NCI-H146 (cell line): Measurements from ENCODE around the gene KLHL40.

ENCODE experiments used
- DNase-seq: peaks from one replicate; lab custom pipeline; 2025; lab: John Stamatoyannopoulos, UW

Gene KLHL40, protein sequence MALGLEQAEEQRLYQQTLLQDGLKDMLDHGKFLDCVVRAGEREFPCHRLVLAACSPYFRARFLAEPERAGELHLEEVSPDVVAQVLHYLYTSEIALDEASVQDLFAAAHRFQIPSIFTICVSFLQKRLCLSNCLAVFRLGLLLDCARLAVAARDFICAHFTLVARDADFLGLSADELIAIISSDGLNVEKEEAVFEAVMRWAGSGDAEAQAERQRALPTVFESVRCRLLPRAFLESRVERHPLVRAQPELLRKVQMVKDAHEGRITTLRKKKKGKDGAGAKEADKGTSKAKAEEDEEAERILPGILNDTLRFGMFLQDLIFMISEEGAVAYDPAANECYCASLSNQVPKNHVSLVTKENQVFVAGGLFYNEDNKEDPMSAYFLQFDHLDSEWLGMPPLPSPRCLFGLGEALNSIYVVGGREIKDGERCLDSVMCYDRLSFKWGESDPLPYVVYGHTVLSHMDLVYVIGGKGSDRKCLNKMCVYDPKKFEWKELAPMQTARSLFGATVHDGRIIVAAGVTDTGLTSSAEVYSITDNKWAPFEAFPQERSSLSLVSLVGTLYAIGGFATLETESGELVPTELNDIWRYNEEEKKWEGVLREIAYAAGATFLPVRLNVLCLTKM

DNA sequence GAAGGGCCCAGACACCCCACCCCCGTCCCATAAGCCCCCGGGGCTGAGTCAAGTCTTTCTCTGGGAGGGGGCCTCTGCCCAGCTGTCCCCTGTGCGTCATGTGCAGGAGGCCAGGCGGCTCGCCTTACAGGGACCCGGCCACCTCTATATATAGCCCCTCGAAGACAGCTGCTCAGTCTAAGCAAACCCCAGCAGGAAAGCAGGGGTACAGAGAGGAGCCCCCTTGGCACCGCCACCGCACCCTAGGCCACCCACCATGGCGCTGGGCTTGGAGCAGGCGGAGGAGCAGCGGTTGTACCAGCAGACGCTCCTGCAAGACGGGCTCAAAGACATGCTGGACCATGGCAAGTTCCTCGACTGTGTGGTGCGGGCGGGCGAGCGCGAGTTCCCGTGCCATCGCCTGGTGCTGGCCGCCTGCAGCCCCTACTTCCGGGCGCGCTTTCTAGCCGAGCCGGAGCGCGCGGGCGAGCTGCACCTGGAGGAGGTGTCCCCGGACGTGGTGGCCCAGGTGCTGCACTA is at the start of gene KLHL40:
Gene KLHL40, plus strand, starts transcription at position 175 of the 519 bp plus-strand sequence. Its CDS starts 82 bp downstream, at position 257.
- DNase-seq, result no peak

DNA sequence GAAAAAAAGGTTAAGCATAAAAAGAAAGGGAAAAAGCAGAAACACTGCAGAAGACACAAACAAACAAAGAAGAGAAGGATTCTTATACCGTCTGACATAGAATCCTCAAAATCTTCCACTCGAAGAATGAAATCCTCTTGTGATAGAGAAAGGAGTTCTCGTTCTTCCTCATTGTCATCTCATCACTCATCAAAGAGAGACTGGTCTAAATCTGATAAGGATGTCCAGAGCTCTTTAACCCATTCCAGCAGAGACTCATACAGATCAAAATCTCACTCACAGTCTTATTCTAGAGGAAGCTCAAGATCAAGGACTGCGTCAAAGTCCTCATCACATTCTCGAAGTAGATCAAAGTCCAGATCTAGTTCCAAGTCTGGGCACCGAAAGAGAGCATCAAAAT is 48.3 kb upstream of the KLHL40 start:
- DNase-seq, result no peak

DNA sequence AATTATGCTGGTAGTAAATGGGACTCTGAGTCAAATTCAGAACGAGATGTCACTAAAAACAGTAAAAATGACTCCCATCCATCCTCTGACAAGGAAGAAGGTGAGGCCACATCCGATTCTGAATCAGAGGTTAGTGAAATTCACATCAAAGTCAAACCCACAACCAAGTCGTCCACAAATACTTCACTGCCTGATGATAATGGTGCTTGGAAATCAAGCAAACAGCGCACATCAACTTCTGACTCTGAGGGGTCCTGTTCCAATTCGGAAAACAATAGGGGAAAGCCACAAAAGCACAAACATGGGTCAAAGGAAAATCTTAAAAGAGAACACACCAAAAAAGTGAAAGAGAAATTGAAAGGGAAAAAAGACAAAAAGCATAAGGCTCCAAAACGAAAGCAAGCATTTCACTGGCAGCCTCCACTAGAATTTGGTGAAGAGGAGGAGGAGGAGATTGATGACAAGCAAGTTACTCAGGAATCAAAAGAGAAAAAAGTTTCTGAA is 46.9 kb upstream of the KLHL40 start:
- no peak for DNase-seq

DNA sequence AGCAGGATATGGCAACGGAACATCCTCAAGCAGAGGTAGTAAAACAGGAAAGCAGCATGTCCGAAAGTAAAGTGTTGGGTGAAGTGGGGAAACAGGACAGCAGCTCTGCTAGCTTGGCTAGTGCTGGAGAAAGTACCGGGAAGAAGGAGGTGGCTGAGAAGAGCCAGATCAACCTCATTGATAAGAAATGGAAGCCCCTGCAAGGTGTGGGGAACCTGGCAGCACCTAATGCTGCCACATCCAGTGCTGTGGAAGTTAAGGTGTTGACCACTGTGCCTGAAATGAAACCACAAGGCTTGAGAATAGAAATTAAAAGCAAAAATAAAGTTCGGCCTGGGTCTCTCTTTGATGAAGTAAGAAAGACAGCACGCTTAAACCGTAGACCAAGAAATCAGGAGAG is 46.1 kb upstream of the KLHL40 start:
- no peak for DNase-seq

DNA sequence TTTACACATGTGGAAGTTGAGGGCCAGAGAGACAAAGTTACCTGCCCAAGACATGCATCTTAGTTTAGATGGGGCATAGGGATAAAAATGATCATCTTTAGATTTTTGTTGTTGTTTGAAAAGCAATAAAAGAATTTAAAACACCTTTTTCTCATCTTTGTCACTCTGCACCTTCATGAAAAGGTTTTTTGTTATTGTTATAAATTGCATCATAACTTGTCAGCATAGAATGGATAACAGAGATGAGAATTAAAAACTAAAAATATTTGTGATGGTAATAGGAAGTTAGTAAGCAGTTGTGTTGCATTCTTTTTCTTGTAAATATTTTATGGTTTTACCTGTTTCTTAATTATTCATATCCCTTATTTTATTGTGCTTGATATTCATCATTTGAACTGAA is 45.2 kb upstream of the KLHL40 start:
- no peak for DNase-seq

DNA sequence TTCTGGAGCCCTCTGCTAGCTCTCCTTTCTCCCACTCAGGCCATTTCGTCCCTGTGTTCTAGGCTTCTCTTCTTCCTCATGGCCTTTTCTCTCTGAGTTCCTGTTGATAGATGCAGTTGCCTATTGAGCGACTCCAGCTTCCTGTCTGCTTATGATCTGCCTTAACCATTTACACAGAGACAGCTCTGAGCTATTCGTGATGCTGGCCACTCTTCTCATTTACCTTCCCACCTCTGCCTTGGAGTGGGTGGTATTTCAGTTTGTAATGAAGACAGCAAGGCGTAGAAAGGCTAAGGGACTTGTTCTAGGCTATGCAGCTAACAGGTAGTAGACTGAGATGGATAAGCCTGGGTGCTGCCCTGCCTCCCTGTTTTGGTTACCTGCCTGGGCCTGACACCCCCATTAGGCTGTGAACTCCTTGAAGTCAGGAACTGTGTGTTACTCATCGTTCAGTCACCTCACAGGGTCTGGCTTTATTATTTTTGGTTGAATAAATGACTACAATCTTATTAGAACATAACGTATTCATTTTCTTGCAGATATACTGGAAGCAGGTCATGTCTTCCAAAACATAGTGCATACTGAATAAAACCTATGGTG is 44.5 kb upstream of the KLHL40 start:
- DNase-seq, result no peak

DNA sequence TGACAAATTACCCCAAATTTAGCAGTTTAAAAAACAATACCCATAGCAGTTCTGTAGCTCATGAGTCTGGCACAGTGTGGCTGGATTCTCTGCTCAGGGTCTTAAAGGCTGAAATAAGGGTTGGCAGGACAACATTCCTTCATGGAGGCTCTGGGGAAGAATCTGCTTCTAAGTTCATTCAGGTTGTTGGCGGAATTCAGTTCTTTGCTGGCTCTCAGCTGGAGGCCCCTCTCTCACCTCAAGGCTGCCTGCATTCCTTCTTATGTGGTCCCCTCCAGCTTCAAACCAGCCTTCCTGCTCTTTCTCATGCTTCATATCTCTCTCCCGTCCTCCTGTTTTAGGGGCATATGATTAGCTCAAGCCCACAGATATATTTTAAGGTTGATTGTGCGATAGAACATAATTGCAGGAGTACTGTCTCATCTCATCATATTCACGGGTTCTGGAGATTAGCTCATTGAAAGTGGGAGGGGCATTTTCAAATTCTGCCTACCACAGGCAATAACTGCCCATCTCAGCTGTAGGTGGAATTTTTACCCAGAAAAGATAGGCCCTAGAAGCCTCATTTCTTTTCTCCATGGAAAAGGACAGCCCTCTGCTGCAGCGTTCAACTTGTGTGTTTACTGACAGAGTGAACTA is 37.4 kb upstream of the KLHL40 start:
- DNase-seq, result no peak

DNA sequence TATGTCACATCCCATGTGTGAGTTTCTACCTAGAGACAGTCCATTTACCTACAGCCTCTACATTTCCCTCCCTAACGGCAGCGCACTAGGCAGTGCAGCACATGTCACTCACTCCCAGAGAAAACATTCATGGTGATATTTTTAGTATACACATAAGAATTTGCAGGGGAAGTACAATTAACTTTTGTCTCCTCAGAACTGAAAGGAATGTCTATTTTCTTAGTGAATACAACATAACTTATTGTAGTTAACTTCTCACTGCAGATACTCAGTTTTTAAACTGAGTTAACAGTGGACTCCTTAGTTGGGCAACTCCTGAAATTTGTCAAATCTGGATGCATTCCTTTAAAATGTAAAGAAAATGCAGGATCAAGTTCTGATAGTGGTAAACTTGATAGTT is 36.3 kb upstream of the KLHL40 start:
- DNase-seq, result no peak

DNA sequence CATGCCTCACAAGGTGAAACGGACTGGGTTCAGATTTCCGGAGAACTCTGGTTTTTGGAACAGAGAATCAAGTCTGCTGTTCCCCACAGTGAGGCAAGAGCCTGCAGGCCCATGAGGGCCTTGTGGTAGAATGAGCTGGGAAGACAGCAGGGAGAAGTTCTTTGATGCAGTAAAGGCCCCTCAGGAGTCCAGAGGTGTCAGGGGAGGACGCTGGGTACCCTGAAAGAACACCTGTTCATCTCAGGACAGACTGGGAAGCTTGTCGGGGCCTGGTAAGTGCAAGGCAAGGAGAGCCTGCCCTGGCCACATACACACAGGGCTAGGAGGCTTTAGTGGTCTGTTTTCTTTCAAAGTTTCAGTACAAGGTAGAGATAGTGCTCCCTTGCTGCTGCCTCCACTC is 35.6 kb upstream of the KLHL40 start:
- DNase-seq, result no peak

DNA sequence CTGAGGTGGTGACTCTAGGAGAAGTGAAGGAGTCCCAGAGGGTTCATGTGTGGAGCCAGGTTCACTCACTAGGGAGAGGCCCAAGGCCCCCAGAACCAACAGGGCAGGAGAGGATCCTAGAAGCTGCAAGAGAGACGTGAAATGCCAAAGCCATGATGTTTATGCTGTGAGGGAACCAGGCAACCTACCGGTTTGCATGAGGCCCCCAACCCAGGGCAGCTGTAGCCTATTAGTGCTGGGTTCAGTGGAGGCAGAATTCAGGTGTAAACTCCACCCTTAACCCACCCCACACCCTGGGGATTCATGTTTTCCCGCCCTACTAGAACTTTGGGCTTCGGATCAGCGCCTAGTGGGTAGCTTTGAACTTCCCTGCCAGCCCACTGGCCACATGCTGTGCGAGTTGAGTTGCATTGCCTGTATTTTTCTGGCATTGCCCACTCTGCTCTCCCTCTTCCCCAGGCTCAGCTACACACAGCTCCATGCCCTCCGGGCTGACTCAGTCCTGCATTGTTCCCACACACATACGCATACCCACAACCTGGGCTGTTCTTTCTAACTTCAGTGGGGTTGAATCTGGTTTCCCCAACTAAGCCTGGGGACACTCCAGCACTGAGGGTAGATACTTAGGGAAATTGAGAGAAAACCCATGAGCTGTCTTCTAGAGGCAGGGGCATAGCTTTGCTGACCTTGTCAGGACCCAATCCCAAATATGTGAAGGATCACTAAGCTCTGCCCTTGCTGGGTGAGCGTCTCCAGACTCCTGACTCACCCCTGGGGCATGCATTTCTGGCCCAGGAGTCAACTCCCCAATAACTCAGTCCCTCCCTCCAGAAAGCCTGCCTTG is 33.9 kb upstream of the KLHL40 start:
- no peak for DNase-seq

DNA sequence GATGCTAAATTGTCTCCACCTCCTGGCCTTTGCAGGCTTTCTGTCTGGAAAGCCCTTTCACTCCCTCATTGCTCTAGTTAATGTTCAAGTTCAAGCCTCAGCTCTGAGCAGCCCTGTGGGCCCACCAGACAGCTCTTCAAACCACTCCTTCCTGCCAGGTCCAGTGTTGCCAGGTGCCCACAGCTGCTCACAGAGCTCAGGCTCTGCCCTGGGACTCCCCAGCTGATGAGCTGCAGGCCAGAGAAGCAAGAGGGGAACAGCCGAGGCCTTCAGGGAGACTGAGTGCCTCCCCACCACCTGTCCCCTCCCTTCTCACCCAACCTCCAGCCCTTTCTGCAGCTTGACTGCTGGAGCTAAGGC is 33.1 kb upstream of the KLHL40 start:
- no peak for DNase-seq

DNA sequence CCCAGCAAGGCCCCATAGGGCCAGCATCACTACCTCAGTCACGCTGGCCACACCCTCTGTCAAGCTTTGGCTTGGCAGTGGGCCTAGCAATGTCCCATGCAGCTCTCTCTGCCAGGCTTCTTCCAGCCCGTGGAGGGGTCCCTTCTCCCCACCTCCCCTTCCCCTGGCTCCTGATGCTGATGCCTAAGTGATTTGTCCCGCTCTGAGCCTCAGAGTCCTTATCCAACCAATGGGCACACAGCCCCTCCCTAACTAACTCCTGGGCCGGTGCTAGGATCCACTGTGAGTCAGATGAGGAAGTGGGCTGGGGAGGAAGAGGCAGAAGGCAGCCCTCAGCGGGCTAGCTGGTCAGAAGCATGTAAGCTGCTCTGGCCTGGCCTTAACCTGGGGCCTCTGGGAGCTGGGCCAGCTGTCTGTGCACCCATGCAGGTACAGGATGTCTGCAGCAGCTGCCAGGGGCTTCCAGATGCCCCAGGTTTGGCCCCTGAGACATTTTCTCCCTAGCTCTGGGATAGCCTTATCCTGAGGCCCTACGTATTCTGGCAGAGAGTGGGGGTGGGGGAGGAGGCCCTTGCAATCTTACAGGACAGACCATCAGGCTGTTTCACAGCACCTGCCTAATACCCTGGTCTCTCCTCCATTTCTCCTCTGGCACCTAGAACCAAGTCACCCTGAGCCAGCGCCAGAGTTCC is 32.6 kb upstream of the KLHL40 start:
- no peak for DNase-seq

DNA sequence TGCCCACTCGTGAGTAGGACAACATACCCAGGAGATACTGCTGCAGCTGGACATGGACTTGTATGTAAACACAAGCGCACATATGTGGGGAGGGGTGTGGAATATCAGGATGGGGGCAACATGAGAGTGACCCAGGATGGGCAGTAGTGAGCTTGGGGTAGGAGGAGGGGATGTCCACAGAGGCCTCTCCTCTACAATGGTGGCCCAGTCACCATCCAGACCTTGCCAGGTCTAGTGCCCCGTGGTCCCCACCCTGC is 32.1 kb upstream of the KLHL40 start:
- no peak for DNase-seq

DNA sequence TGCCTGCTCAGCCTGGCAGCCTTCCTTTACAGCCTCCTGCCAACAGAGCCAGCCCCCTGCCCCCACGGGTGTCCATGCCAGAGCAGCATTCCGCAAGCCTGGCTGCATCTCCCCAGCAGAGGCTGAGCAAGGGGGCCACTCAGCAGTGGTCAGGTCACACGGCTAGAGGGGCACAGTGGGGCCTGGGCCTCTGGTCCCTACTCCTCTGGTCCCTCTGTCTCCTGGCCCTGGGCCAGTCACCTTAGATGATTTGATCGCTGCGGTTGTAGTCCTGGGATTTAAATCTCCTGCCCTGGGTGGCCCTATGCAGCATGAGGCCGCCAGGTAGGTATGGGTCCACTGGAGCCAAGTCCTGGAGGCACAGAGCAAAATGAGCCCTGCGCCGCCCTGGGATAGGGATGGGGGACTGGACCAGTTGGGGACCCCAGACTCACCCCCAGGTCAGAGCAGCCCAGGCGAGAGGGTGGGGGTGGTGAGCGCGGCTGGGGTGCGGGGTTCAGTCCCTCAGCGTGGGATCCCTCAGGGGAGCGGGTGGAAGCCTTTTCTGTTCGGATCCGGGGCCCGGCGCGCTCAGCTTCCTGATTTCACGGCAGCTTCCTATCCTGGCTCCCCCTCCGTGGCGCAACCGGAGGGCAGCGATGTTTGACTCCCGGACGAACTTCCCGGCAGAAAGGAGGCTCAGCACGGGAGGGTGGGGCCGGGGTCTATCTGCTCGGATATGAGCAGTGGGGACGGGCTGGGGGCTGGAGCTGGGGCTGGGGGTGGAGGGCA is 31.6 kb upstream of the KLHL40 start, which contains the start of gene ZBTB47:
Gene ZBTB47, plus strand, starts transcription at position 138 of the 771 bp plus-strand sequence. CDS start 4,659 bp downstream, outside the sequence.
- peak; percentile 38 for DNase-seq

DNA sequence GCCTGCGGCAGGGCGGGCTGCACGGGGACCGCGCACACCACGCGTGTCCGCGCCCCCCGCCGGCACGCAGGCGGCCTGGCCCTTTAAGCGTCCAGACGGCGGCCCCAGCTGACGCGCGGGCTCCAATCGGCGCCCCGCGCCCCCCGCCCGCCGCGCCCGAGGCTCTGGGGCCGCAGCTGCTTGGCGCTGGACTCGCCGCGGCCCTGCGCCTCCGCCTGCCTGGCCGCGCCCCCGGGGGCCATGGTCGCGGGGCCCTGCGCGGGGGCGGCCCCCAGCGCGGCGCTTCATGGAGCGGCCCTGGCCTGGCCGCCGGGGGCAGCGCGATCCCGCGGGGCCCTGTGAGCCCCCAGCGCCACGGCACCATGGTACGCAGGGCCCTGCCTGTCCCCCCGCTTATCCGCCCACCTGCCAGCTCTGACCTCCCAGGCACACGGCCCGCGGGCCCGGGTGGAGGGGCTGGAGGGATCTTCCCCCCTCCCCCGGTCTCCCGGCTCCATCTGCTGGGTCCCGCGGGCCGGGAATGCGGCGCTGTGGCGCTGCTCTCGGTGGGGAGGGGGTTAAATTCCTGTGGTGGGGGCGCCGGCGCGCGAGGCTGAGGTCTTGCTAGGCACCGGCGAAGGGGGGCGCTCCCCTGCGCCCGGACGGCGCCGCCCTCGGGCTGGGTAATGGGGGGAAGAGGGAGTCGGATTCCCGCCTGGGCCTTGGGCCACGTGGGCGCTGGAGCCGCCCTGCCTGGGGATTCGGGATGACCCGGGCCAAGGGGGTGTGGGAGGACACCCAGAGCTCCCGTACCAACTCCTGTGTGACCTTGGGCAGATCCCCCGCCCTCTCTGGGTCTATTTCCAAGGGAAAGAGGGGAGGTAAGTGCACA is 30.8 kb upstream of the KLHL40 start:
- peak; percentile 54 for DNase-seq

DNA sequence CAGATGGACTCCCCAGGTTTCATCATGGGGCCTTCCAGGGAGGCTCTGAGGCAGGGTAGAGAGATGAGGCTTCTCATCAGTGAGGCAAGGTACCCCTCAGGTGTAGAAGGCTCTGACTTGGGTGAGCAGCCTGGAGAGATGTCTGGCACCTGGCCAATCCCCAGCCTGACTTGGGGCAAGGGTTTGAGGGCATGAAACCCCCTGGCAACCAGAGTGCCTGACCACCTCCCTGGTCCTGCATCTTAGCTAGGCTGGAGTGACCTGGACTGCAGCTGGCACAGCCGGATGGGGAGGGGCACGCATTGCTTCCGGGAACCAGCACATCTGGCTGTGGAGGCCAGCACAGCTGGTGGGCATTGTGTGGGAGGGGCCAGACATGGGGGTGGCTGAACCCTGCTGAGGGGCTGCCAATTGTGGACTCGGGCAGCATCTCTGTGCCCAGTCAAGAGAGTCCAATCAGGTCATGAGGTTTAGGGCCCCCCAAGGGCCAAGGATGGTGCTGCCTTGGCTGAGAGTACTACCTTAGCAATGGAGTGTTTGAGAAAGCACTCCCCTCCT is 29.9 kb upstream of the KLHL40 start:
- DNase-seq, result peak; percentile 2

DNA sequence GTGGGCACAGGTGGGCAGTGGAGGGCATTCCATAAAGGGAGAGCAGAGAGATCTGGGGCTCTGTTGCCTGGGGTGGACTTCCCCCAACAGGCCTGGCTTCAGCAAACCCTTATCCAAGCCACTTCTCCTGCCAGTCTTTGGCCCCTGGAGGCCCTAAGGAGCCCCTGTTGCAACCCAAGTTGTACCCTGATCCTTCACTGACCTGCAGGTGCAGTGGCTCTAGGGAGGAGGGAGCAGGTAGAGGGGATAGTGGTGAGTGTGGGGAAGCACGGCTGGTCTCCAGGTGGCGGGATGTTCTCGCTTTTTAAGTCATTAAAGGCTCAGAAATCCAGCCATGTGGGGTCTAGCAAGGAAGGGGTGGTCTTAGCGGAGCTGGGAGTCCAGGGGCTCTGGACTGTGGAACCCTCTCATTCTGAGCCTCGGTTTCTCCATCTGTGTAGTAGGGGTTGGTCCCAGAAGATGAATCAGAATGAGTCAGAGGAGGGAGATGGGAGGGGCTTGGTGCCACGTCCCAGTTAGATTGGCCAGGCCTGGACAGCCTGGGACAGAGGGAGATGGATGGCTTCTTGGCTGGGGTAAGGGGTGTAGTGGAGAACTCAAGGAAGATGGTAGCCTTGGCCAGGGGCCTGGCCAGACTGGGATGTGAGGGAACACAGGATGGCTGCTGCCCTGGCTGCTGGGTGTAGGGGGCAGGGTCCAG is 29.2 kb upstream of the KLHL40 start:
- DNase-seq, result no peak
